Natural killer cell (primary cell): ENCODE results near the gene NT5M. TPM values are rescaled to one million over a fixed set of nuclear protein-coding genes. Genes with fewer than 3 reads are reported as not detected.

Source experiments
- ATAC-seq, 3 donors: fragments of 150-1000 bp in 2 of 3; fragments of 200-7000 bp in 1 of 3; cut with Tn5 transposase; 1 replicate in 1 of 3; 2 replicates in 2 of 3; pipeline ENCODE4 v1.10.0; 2021; ENCODE audit warnings: mild to moderate bottlenecking in 2 of 3, moderate library complexity in 2 of 3
- DNase-seq, 2 donors: peaks; one replicate each; pipeline versions ENCODE4 v3.0.0 to v3.0.0-alpha.2; 2013 to 2021; ENCODE audit warnings: mixed read lengths in 1 of 2
- H3K27ac ChIP-seq: one replicate; pipeline ENCODE4 v1.5.1; 2013; ENCODE audit warnings: mild to moderate bottlenecking, low read length
- H3K27me3 ChIP-seq: one replicate; pipeline ENCODE4 v1.6.1; 2013; ENCODE audit warnings: low read length; ENCODE audit not compliant: control insufficient read depth, insufficient read depth
- H3K36me3 ChIP-seq: one replicate; pipeline ENCODE4 v1.6.1; 2013; ENCODE audit warnings: low read length; ENCODE audit not compliant: control insufficient read depth, insufficient read depth
- H3K4me1 ChIP-seq: one replicate; pipeline ENCODE4 v1.6.1; 2013; ENCODE audit warnings: low read length; ENCODE audit not compliant: control insufficient read depth, insufficient read depth
- H3K4me3 ChIP-seq: one replicate; pipeline ENCODE4 v1.5.1; 2013; ENCODE audit warnings: low read length
- H3K9me3 ChIP-seq: one replicate; pipeline ENCODE4 v1.6.1; 2013; ENCODE audit warnings: low read length; ENCODE audit not compliant: control insufficient read depth, insufficient read depth
- H3K27ac Mint-ChIP-seq, 2 donors: one replicate each; pipeline ENCODE4 v1.8.0; 2022; ENCODE audit warnings: mild to moderate bottlenecking in 2 of 2, mixed read lengths in 2 of 2, moderate library complexity in 1 of 2
- H3K27me3 Mint-ChIP-seq, 2 donors: one replicate each; pipeline ENCODE4 v1.8.0; 2022; ENCODE audit warnings: low read depth in 2 of 2, mixed read lengths in 2 of 2
- H3K36me3 Mint-ChIP-seq: one replicate; pipeline ENCODE4 v1.8.0; 2022; ENCODE audit warnings: mixed read lengths
- H3K4me1 Mint-ChIP-seq, 2 donors: one replicate each; pipeline ENCODE4 v1.8.0; 2022; ENCODE audit warnings: mixed read lengths in 2 of 2
- H3K4me3 Mint-ChIP-seq: one replicate; pipeline ENCODE4 v1.8.0; 2022; ENCODE audit warnings: mild to moderate bottlenecking, moderate library complexity, mixed read lengths
- H3K9me3 Mint-ChIP-seq, 2 donors: one replicate each; pipeline ENCODE4 v1.8.0; 2022; ENCODE audit warnings: mixed read lengths in 2 of 2
- WGBS: methylation state at CpG from one replicate; pipeline ENCODE4 v1.1.7; 2013; ENCODE audit warnings: missing lambda C conversion rate; ENCODE audit not compliant: insufficient coverage; 5-methylcytosine and 5-hydroxymethylcytosine counted together
- intact Hi-C: fragments of 100-400 bp; cut with micrococcal nuclease; formaldehyde crosslinking; loops from one replicate; pipeline ENCODE4 v1.14.2; 2022
- total RNA-seq, 4 donors: library from RNA; stranded (reverse); fragments of 120-200 nt in 1 of 4; gene quantifications; one replicate each; pipeline versions ENCODE4 v1.2.3 to v1.2.4, GENCODE V29; 2013 to 2022
- TF ChIP-seq, protein P1 (sequence below): fragments of 200-600 bp; IDR thresholded peaks from one replicate; pipeline ENCODE4 v1.8.0; 2022; ENCODE audit warnings: antibody characterized with exemption

NT5M gene
- total RNA-seq, 3 donors from 2014 or later (not counting 1 experiment from before 2014, with no cell fraction given): 3.5 to 4.4 (median 4.1) TPM

DNA sequence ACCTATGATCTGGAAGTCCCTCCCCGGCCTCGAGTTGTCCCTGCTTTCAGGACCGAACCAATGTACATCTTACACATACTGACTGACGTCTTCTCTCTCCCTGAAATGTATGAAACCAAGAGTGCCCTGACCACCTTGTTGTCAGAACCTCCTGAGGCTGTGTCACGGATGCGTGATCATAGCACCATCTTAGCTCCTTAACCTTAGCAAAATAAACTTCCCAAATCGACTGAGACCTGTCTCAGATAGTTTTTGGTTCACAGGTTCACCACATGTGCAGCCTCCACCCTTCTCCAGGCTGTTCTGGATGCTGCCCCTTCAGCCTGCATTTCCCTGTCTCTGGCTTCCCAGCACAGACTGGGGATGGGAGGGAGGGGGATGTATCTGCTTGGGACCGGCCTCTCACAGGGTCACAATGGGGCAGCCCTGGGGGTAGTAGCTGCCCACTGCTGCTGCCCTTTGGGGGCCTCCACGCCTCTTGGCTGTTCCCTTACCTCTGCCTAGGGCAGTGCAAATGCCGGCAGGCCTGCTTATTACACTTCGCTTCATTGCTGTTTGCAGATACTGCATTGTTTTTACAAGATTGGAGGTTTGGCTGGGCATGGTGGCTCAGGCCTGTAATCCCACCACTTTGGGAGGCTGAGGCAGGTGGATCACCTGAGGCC lies 69.8 kb downstream of the NT5M start:
- Histone ChIP-seq H3K27me3 (no peaks in the 10 kb centered on the region), H3K4me1 (no peaks in the 10 kb centered on the region), H3K27ac (no peak overlapping the region), H3K9me3 (no peaks in the 10 kb centered on the region), H3K36me3 (no peaks in the 10 kb centered on the region), H3K4me3 (no peak overlapping the region)
- Mint-ChIP-seq H3K27me3 (no peaks in the 10 kb centered on the region), H3K9me3 (no peaks in the 10 kb centered on the region), H3K36me3 (no peaks in the 10 kb centered on the region), H3K27ac (no peak overlapping the region), H3K4me3 (no peak overlapping the region), H3K4me1 (peaks cover 0 to 5% of the 10 kb centered on the region in 2 donors)
- intact Hi-C loops: no loop called here
- no peak for DNase-seq
- 85% methylated on average over 11 of the region's 11 CpGs for WGBS
- ATAC-seq: peak in 1 of 3 donors; percentile 21
- TF ChIP-seq, protein P1, sequence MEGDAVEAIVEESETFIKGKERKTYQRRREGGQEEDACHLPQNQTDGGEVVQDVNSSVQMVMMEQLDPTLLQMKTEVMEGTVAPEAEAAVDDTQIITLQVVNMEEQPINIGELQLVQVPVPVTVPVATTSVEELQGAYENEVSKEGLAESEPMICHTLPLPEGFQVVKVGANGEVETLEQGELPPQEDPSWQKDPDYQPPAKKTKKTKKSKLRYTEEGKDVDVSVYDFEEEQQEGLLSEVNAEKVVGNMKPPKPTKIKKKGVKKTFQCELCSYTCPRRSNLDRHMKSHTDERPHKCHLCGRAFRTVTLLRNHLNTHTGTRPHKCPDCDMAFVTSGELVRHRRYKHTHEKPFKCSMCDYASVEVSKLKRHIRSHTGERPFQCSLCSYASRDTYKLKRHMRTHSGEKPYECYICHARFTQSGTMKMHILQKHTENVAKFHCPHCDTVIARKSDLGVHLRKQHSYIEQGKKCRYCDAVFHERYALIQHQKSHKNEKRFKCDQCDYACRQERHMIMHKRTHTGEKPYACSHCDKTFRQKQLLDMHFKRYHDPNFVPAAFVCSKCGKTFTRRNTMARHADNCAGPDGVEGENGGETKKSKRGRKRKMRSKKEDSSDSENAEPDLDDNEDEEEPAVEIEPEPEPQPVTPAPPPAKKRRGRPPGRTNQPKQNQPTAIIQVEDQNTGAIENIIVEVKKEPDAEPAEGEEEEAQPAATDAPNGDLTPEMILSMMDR: no peak

DNA sequence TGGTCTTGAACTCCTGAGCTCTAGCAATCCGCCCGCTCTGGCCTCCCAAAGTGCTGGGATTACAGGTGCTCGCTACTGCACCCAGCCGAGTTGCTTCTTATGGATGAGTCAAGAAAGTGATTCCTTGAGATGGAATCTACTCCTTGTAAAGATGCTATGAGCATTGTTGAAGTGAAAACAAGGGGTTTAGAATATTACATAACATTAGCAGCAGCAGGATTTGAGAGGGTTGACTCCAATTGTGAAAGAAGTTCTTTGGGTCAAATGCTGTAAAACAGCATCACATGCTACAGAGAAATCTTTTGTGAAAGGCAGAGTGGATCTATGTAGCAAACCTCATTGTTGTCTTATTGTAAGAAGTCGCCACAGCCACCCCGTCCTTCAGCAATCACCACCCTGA lies 72.7 kb downstream of the NT5M start:
- Mint-ChIP-seq H3K4me3 (no peak overlapping the region), H3K9me3 (no peaks in the 10 kb centered on the region), H3K36me3 (no peaks in the 10 kb centered on the region), H3K27ac (no peak overlapping the region), H3K27me3 (no peaks in the 10 kb centered on the region), H3K4me1 (peaks cover 0 to 5% of the 10 kb centered on the region in 2 donors)
- 92% methylated on average over 6 of the region's 6 CpGs for whole genome bisulfite sequencing
- no peak for DNase-seq
- intact Hi-C loops: no loop called here
- TF ChIP-seq, protein P1: no peak
- no peak for ATAC-seq
- H3K27me3 ChIP-seq: no peaks in the 10 kb centered on the region
- no peak overlapping the region for H3K4me3 ChIP-seq
- H3K36me3 ChIP-seq: no peaks in the 10 kb centered on the region
- H3K4me1 ChIP-seq: no peaks in the 10 kb centered on the region
- no peak overlapping the region for H3K27ac ChIP-seq
- H3K9me3 ChIP-seq: no peaks in the 10 kb centered on the region

DNA sequence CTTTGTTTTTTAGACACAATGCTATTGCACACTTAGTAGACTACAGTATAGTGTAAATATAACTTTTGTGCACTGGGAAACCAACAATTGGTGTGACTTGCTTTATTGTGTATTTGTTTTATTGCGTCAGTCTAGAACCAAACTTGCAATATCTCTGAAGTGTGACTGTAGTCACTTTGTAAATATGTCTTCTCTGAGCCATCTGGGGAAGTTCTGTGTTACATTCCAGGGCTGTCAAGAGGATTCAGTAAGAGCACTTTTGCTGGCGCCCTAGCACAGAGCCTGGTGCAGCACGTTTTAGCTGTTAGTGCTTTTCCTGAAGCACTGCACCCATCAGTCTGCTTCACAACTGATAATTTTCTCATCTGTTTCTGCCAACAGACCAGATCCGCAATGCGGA lies 73.2 kb downstream of the NT5M start:
- ATAC-seq (no peak), DNase-seq (no peak)
- H3K9me3 ChIP-seq: no peaks in the 10 kb centered on the region
- 72% methylated on average over 5 of the region's 5 CpGs for WGBS
- H3K36me3 Mint-ChIP-seq: no peaks in the 10 kb centered on the region
- H3K9me3 Mint-ChIP-seq: no peaks in the 10 kb centered on the region
- no peaks in the 10 kb centered on the region for H3K36me3 ChIP-seq
- intact Hi-C loops: no loop called here
- H3K27me3 Mint-ChIP-seq: no peaks in the 10 kb centered on the region
- TF ChIP-seq, protein P1: no peak
- H3K27me3 ChIP-seq: no peaks in the 10 kb centered on the region
- no peak overlapping the region for H3K27ac Mint-ChIP-seq
- no peaks in the 10 kb centered on the region for H3K4me1 ChIP-seq
- peaks cover 0 to 5% of the 10 kb centered on the region in 2 donors for H3K4me1 Mint-ChIP-seq
- H3K4me3 ChIP-seq: no peak overlapping the region
- no peak overlapping the region for H3K4me3 Mint-ChIP-seq
- no peak overlapping the region for H3K27ac ChIP-seq
